Calu3 (cell line): ENCODE results near the gene PCDH18. TPM values are rescaled to one million over a fixed set of nuclear protein-coding genes. Genes with fewer than 3 reads are reported as not detected.

ENCODE experiments used
- BruUV-seq: library from RNA; stranded (reverse); fragments of 400-500 nt; replicated peaks from 2 replicates; lab custom pipeline; 2021; lab: Mats Ljungman, UMichigan
- CTCF ChIA-PET: fragments of 300-600 bp; sonication (Branson Sonifier 250); formaldehyde crosslinking; loops from one replicate; lab custom pipeline; 2022; ENCODE audit warnings: antibody characterized with exemption; lab: Charles Lee
- DNase-seq: peaks from one replicate; pipeline ENCODE4 v3.0.0; 2022
- H3K27ac Mint-ChIP-seq: one replicate; pipeline ENCODE4 v1.8.0; 2022; ENCODE audit warnings: mixed read lengths; ENCODE audit not compliant: unreplicated experiment
- H3K27me3 Mint-ChIP-seq: one replicate; pipeline ENCODE4 v1.8.0; 2022; ENCODE audit warnings: mixed read lengths; ENCODE audit not compliant: unreplicated experiment
- H3K36me3 Mint-ChIP-seq: one replicate; pipeline ENCODE4 v1.8.0; 2022; ENCODE audit warnings: mild to moderate bottlenecking, moderate library complexity, mixed read lengths; ENCODE audit not compliant: insufficient read depth, unreplicated experiment
- H3K4me1 Mint-ChIP-seq: one replicate; pipeline ENCODE4 v1.8.0; 2022; ENCODE audit warnings: mild to moderate bottlenecking, low read depth, mixed read lengths; ENCODE audit not compliant: unreplicated experiment
- H3K4me3 Mint-ChIP-seq: one replicate; pipeline ENCODE4 v1.8.0; 2022; ENCODE audit warnings: mild to moderate bottlenecking, low read depth, moderate library complexity, mixed read lengths; ENCODE audit not compliant: unreplicated experiment
- H3K9me3 Mint-ChIP-seq: one replicate; pipeline ENCODE4 v1.8.0; 2022; ENCODE audit warnings: low read depth, mixed read lengths; ENCODE audit not compliant: unreplicated experiment
- intact Hi-C: fragments of 100-400 bp; cut with micrococcal nuclease; formaldehyde crosslinking; loops from one replicate; pipeline ENCODE4 v1.10.0; 2022; ENCODE audit not compliant: unreplicated experiment
- total RNA-seq: library from RNA; stranded (reverse); gene quantifications from 2 replicates; pipeline ENCODE4 v1.2.3, GENCODE V29; 2022
- TF ChIP-seq, protein P1 (sequence below): fragments of 200-600 bp; IDR thresholded peaks from one replicate; pipeline ENCODE4 v1.8.0; 2022; ENCODE audit warnings: antibody characterized with exemption; ENCODE audit not compliant: unreplicated experiment

Gene PCDH18
- total RNA-seq, 1 experiment from 2014 or later, result 0.24 TPM

DNA sequence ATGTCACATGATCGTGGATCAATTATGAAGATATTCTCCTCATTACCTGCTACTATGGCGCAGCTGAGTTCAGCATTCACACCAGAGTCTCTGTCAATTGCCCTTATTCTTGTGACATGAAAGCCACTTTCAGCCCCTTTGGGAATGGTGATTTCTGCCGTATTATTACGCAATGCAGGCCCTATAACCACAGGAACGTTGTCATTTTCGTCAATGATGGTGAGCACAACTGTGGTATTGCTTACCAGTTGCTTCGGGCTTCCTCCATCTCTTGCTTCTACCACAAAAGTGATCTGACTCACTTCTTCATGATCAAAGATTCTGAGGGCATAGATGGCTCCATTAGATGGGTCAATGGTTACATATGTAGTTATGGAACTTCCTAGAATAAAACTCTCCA lies 2.1 kb downstream of the PCDH18 start:
- H3K36me3 Mint-ChIP-seq, result no peaks in the 10 kb centered on the region
- TF ChIP-seq, protein P1, sequence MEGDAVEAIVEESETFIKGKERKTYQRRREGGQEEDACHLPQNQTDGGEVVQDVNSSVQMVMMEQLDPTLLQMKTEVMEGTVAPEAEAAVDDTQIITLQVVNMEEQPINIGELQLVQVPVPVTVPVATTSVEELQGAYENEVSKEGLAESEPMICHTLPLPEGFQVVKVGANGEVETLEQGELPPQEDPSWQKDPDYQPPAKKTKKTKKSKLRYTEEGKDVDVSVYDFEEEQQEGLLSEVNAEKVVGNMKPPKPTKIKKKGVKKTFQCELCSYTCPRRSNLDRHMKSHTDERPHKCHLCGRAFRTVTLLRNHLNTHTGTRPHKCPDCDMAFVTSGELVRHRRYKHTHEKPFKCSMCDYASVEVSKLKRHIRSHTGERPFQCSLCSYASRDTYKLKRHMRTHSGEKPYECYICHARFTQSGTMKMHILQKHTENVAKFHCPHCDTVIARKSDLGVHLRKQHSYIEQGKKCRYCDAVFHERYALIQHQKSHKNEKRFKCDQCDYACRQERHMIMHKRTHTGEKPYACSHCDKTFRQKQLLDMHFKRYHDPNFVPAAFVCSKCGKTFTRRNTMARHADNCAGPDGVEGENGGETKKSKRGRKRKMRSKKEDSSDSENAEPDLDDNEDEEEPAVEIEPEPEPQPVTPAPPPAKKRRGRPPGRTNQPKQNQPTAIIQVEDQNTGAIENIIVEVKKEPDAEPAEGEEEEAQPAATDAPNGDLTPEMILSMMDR, result no peak
- no peaks in the 10 kb centered on the region for H3K4me1 Mint-ChIP-seq
- DNase-seq, result no peak
- no TSS peak for BruUV-seq
- H3K27me3 Mint-ChIP-seq, result no peaks in the 10 kb centered on the region
- no peak overlapping the region for H3K4me3 Mint-ChIP-seq
- no peaks in the 10 kb centered on the region for H3K9me3 Mint-ChIP-seq
- H3K27ac Mint-ChIP-seq, result no peak overlapping the region
- CTCF ChIA-PET, result no interaction called here
- intact Hi-C loops, result no loop called here

DNA sequence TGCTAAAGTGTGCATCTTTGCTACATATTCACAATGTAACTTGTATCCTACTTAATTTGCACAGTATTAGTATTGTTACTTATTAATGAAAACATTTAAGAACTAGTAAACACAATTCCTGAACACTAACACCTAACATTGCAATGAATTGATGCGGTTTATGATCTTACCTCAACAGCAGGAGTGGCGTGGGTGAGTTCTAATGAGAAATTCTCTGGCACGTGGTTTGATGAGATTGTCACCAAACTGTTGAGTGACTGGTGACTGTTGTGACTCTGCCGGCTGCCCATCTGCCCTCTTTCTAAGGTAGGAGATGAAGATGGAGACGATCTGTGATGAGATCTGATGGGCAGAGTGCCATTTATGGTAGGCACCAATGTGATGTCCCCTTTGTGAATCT lies 2.9 kb downstream of the PCDH18 start:
- CTCF ChIA-PET, result no interaction called here
- intact Hi-C loops, result no loop called here
- DNase-seq, result no peak

DNA sequence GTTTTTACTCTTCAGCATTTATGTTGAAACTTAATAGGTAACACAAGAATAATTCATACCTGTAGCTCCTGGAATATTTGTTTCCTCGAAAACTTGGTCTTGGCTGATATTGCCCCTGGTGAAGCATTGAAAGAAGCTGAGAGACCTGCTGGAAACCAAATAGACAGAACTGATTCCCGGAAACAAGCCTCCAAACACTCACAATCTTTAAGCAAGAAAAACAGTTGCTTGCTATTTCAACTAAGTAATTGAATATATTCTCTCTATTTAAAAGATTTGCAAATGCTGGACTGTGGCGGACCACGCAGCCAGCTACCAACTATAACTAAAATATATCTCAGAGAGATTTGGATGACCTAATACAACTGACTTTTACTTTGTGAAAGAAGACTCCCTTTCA lies 3.6 kb downstream of the PCDH18 start:
- H3K27ac Mint-ChIP-seq, result no peak overlapping the region
- H3K27me3 Mint-ChIP-seq, result no peaks in the 10 kb centered on the region
- no peaks in the 10 kb centered on the region for H3K9me3 Mint-ChIP-seq

More for the DNA sequence above, 2.9 kb downstream of the PCDH18 start:
- no peak overlapping the region for H3K4me3 Mint-ChIP-seq
- no TSS peak for BruUV-seq
- H3K36me3 Mint-ChIP-seq, result no peaks in the 10 kb centered on the region
- no peaks in the 10 kb centered on the region for H3K4me1 Mint-ChIP-seq
- no peak overlapping the region for H3K27ac Mint-ChIP-seq
- no peaks in the 10 kb centered on the region for H3K9me3 Mint-ChIP-seq
- TF ChIP-seq, protein P1, result no peak
- no peaks in the 10 kb centered on the region for H3K27me3 Mint-ChIP-seq

DNA sequence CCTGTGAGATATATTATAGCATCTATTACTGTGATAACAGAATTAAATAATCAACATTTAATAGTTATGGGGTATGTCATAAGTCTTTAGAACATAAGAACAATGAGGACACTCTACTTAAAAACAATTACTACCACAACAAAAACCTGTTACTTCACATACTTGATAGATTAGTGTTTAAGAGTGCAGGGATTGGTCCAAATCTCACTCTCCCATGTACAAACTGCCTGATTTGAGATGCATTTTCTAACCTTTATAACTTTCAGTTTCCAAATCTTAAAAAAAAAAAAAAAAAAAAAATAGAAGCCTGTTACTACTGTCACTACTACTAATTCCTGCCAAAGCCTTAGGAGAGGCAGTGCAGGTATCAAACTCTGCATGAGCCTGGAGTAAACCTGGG lies 5.6 kb downstream of the PCDH18 start:
- no TSS peak for BruUV-seq
- intact Hi-C loops, result no loop called here
- Mint-ChIP-seq H3K27me3 (no peaks in the 10 kb centered on the region), H3K4me3 (no peak overlapping the region), H3K4me1 (no peaks in the 10 kb centered on the region), H3K9me3 (no peaks in the 10 kb centered on the region), H3K27ac (no peak overlapping the region), H3K36me3 (no peaks in the 10 kb centered on the region)
- TF ChIP-seq, protein P1, result no peak
- CTCF ChIA-PET, result no interaction called here
- DNase-seq, result no peak

More for the DNA sequence above, 3.6 kb downstream of the PCDH18 start:
- Mint-ChIP-seq H3K4me3 (no peak overlapping the region), H3K36me3 (no peaks in the 10 kb centered on the region), H3K4me1 (no peaks in the 10 kb centered on the region)
- TF ChIP-seq, protein P1, result no peak
- DNase-seq, result no peak
- CTCF ChIA-PET, result no interaction called here
- BruUV-seq, result no TSS peak
- intact Hi-C loops, result no loop called here
